Right atrium auricular region (tissue), 2 donors: ENCODE results near the gene ALG14. TPM values are rescaled to one million over a fixed set of nuclear protein-coding genes. Genes with fewer than 3 reads are reported as not detected.

Experiments used
- DNase-seq: peaks from one replicate; pipeline ENCODE4 v3.0.0-alpha.2; 2019; ENCODE audit warnings: low spot score
- H3K27ac ChIP-seq, 2 donors: fragments of 200-600 bp; sonication (generic); 1 replicate in 1 of 2; 2 replicates in 1 of 2; pipeline ENCODE4 v1.5.1; 2016 to 2019
- H3K27me3 ChIP-seq, 2 donors: fragments of 200-600 bp; sonication (generic); one replicate each; pipeline versions ENCODE4 v1.5.1 to v1.6.0; 2017 to 2019
- H3K36me3 ChIP-seq: fragments of 200-600 bp; sonication (generic); one replicate; pipeline ENCODE4 v1.5.1; 2016
- H3K4me1 ChIP-seq, 2 donors: fragments of 200-600 bp; sonication (generic); one replicate each; pipeline versions ENCODE4 v1.5.1 to v1.6.0; 2017 to 2019
- H3K4me3 ChIP-seq, 2 donors: fragments of 200-600 bp; sonication (generic); 1 replicate in 1 of 2; 2 replicates in 1 of 2; pipeline ENCODE4 v1.5.1; 2017 to 2019; ENCODE audit warnings: mild to moderate bottlenecking in 1 of 2, moderate library complexity in 1 of 2
- H3K9me3 ChIP-seq, 2 donors: fragments of 200-600 bp; sonication (generic); one replicate each; pipeline ENCODE4 v1.5.1; 2019
- CTCF ChIP-seq, 2 donors: fragments of 200-600 bp; sonication (generic); IDR thresholded peaks; one replicate each; pipeline ENCODE4 v1.5.1; 2019; ENCODE audit warnings: antibody characterized with exemption in 2 of 2
- total RNA-seq, 2 donors: library from RNA; depleted of rRNA; stranded (reverse); fragments of >200 nt; gene quantifications; one replicate each; pipeline ENCODE4 v1.1.0, GENCODE V29; 2016

ALG14 gene, protein sequence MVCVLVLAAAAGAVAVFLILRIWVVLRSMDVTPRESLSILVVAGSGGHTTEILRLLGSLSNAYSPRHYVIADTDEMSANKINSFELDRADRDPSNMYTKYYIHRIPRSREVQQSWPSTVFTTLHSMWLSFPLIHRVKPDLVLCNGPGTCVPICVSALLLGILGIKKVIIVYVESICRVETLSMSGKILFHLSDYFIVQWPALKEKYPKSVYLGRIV
- under 1 TPM; 0.74 to 0.79 TPM for total RNA-seq

DNA sequence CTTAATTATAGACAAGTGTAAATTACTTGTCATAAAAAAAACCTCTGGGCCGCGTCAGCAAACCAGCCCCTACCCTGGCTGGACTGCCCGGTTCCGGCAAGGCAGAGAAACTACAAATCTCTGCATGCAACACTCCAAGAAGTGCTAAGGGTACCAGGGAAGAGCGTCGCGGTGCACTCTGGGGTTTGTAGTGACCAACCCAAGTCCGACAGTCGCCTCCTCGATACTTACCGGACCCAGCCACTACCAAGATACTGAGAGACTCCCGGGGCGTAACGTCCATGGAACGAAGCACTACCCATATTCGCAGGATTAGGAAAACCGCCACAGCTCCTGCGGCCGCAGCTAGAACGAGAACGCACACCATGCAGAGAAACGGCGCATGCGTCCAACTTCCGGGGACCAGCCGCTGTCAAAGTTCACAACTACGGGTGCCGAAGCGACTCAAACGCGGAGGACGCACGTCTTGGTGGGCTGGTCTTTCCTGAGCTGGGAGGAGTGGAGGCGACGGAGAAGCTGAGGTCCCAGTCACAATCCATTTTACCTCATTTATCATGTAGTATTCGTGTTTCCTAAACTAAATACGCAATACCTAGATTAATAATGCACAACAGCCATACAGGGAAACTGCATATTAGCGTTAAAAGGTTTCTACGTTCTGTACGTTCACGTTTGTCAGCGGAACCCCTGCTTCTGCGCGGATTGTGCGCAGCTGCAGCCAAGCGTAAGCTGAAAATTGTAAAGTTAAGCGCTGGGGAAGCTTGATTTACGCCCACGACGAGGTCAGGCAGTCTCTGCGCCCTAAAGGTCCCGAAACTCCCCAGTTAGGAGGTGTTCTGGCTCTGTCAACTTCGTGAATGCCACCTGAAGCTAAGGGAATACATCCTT lies at the start of gene ALG14:
Gene ALG14, minus strand, starts transcription at position 420 of the 888 bp plus-strand sequence. Its CDS starts 53 bp downstream, at position 367.
- H3K9me3 ChIP-seq = no peaks in the 10 kb centered on the region
- DNase-seq = peak; percentile 95
- H3K4me1 ChIP-seq = peaks cover 0 to 8% of the 10 kb centered on the region in 2 donors
- H3K27me3 ChIP-seq = no peaks in the 10 kb centered on the region
- H3K27ac ChIP-seq = peak within 1 kb of the TSS; percentile 87 to 90
- H3K4me3 ChIP-seq = peak within 1 kb of the TSS; percentile 66 to 68
- no peak for TF ChIP-seq CTCF (IDR thresholded peaks at IDR 0.05)
- H3K36me3 ChIP-seq = no peaks in the 10 kb centered on the region

DNA sequence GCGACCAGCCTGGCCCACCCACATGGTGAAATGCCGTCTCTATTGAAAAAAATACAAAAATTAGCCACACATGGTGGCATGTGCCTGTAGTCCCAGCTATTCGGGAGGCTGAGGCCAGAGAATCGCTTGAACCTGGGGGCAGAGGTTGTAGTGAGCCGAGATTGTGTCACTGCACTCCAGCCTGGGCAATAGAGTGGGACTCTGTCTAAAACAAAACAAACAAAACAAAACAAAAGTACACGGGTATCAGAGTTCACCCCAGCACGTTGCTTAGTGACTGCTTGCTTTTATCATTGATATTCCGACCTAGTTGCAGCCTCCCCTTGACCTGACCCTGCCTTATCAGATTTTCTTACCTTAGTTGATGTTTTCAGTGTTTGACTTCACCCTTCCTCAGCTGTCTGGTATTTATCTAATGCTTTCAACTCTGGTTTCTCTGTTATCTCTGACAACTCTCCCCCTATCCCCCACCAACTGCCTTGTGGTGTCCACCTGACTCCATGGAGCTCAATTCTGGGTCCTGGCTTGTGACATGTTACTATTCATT lies 49.5 kb upstream of the ALG14 start:
- Histone ChIP-seq H3K36me3 (no peaks in the 10 kb centered on the region), H3K27me3 (no peaks in the 10 kb centered on the region), H3K9me3 (no peaks in the 10 kb centered on the region), H3K4me3 (no peak overlapping the region), H3K4me1 (peaks cover 0 to 20% of the 10 kb centered on the region in 2 donors), H3K27ac (no peak overlapping the region)
- no peak for DNase-seq
- no peak for TF ChIP-seq CTCF (IDR thresholded peaks at IDR 0.05)

- Histone ChIP-seq H3K9me3 (no peaks in the 10 kb centered on the region), H3K36me3 (no peaks in the 10 kb centered on the region), H3K27me3 (no peaks in the 10 kb centered on the region), H3K4me1 (peaks cover 0 to 19% of the 10 kb centered on the region in 2 donors), H3K4me3 (no peak overlapping the region), H3K27ac (no peak overlapping the region)
- no peak for TF ChIP-seq CTCF (IDR thresholded peaks at IDR 0.05)
- no peak for DNase-seq
Observed at GRCh38 chr1:95119273-95119672, 46.5 kb upstream of the ALG14 start.

DNA sequence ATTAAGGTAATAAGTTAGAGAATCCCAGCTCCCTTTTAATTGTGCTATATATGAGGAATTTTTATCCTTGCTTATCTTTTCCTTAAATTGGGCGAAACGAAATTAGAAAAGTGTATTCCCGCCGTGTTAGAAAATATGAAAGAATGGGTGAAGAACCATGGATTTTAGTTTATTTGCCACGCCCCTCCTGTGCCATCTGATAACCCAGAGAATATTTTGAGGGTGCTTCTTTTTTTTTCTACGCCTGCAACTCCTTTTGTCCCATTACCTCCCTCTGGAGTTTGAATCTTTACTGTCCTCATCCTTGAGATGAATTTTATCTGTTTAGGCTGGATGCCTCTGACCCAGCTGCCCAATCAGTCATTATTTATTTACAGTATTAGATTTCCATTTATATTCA lies 46.0 kb upstream of the ALG14 start:
- H3K27ac ChIP-seq = no peak overlapping the region
- no peaks in the 10 kb centered on the region for H3K9me3 ChIP-seq
- DNase-seq = no peak
- no peaks in the 10 kb centered on the region for H3K36me3 ChIP-seq
- no peak for TF ChIP-seq CTCF (IDR thresholded peaks at IDR 0.05)
- H3K27me3 ChIP-seq = no peaks in the 10 kb centered on the region
- peak overlapping the region in 1 of 2 donors; percentile 83 for H3K4me3 ChIP-seq
- H3K4me1 ChIP-seq = peaks cover 0 to 19% of the 10 kb centered on the region in 2 donors

GRCh38 chr1:95118067-95118499 lies 45.3 kb upstream of the ALG14 start:
- H3K4me1 ChIP-seq = peaks cover 0 to 19% of the 10 kb centered on the region in 2 donors
- peak overlapping the region; percentile 84 to 91 for H3K27ac ChIP-seq
- H3K36me3 ChIP-seq = no peaks in the 10 kb centered on the region
- TF ChIP-seq CTCF (IDR thresholded peaks at IDR 0.05) = no peak
- no peaks in the 10 kb centered on the region for H3K27me3 ChIP-seq
- H3K4me3 ChIP-seq = peak overlapping the region; percentile 83
- H3K9me3 ChIP-seq = no peaks in the 10 kb centered on the region
- no peak for DNase-seq
